ENCODE data around the gene DOCK11. TPM values are rescaled to one million over a fixed set of nuclear protein-coding genes. Genes with fewer than 3 reads are reported as not detected.

The DOCK11 gene
- total RNA-seq, 1 experiment from 2014 or later: 13.1 TPM

DNA sequence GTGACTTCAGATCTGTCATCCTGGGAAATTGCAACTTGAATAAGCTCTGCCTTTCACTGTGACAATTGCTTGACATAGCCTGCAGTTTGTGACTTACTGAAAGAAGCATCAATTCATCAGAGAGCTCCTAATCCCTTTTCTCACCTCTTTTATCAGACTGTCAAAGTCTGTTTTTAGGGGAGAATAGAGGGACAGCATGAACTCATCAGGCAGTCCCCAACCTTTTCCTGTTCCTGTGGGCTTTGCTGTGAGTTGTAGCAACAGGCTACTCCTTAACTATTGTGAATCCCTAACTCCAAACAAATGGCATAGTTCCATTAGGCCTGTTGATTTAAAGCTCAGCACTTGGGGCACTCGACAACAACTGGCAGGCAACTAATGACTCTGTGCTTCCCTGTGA, 64.9 kb downstream of the DOCK11 start (continued):
- TF ChIP-seq, protein P1, sequence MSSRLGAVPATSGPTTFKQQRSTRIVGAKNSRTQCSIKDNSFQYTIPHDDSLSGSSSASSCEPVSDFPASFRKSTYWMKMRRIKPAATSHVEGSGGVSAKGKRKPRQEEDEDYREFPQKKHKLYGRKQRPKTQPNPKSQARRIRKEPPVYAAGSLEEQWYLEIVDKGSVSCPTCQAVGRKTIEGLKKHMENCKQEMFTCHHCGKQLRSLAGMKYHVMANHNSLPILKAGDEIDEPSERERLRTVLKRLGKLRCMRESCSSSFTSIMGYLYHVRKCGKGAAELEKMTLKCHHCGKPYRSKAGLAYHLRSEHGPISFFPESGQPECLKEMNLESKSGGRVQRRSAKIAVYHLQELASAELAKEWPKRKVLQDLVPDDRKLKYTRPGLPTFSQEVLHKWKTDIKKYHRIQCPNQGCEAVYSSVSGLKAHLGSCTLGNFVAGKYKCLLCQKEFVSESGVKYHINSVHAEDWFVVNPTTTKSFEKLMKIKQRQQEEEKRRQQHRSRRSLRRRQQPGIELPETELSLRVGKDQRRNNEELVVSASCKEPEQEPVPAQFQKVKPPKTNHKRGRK (CRISPR knock-in tag; IDR thresholded peaks at IDR 0.05; ENCODE audit: borderline replicate concordance): no peak
- TF ChIP-seq, protein P2, sequence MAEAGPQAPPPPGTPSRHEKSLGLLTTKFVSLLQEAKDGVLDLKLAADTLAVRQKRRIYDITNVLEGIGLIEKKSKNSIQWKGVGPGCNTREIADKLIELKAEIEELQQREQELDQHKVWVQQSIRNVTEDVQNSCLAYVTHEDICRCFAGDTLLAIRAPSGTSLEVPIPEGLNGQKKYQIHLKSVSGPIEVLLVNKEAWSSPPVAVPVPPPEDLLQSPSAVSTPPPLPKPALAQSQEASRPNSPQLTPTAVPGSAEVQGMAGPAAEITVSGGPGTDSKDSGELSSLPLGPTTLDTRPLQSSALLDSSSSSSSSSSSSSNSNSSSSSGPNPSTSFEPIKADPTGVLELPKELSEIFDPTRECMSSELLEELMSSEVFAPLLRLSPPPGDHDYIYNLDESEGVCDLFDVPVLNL (CRISPR knock-in tag; IDR thresholded peaks at IDR 0.05; ENCODE audit: borderline replicate concordance, low read depth): no peak
- TF ChIP-seq, protein P3, sequence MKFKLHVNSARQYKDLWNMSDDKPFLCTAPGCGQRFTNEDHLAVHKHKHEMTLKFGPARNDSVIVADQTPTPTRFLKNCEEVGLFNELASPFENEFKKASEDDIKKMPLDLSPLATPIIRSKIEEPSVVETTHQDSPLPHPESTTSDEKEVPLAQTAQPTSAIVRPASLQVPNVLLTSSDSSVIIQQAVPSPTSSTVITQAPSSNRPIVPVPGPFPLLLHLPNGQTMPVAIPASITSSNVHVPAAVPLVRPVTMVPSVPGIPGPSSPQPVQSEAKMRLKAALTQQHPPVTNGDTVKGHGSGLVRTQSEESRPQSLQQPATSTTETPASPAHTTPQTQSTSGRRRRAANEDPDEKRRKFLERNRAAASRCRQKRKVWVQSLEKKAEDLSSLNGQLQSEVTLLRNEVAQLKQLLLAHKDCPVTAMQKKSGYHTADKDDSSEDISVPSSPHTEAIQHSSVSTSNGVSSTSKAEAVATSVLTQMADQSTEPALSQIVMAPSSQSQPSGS (CRISPR knock-in tag; IDR thresholded peaks at IDR 0.05; ENCODE audit: borderline replicate concordance, low read depth): no peak

DNA sequence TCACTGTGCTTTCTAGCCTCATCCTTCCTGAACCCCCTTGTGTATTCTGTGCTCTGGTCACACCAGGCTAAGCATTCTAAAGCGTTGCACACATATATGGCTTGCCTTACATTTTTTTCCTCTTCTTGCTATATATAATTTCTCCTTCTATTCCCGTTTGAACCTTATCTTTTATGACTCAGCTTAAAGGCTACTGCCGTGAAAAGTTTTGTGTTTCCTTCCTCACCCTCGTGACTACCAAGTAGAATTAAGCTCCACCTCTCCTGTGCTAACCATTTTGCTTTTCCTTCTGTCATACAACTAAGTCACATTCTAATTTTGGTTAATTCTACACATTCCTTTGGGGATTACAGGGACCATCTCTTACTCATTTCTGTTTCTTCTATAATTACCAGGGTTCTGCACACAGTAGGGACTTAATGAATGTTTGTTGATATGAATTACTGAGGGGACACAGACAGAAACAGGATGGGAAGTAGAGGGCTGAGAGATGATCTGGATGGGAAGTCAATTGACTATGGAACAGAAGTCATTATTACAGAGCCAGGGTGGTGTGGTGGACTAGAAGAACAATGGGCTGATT, 67.1 kb downstream of the DOCK11 start:
- Mint-ChIP-seq H3K27me3 (ENCODE audit: low read depth) (no peaks in the 10 kb centered on the region), H3K4me1 (peaks cover 8% of the 10 kb centered on the region), H3K27ac (no peak overlapping the region; the same call in 1 of the 2 replicates), H3K4me3 (no peak overlapping the region), H3K9me3 (no peaks in the 10 kb centered on the region), H3K36me3 (peaks cover 3% of the 10 kb centered on the region; the same call in 1 of the 2 replicates)
- no peak for ATAC-seq
- TF ChIP-seq SMAD3 (CRISPR knock-in tag; IDR thresholded peaks at IDR 0.05; ENCODE audit: borderline replicate concordance) (no peak), ELF4 (CRISPR knock-in tag; IDR thresholded peaks at IDR 0.05; ENCODE audit: low read depth) (no peak), NFYB (CRISPR knock-in tag; conservative IDR thresholded peaks at IDR 0.05; ENCODE audit: low read depth) (no peak), FOXK1 (CRISPR knock-in tag; IDR thresholded peaks at IDR 0.05) (no peak), SMAD4 (CRISPR knock-in tag; IDR thresholded peaks at IDR 0.05) (no peak), OVOL2 (CRISPR knock-in tag; IDR thresholded peaks at IDR 0.05; ENCODE audit: borderline replicate concordance) (no peak), SOX15 (CRISPR knock-in tag; IDR thresholded peaks at IDR 0.05) (no peak), ZNF396 (CRISPR knock-in tag; IDR thresholded peaks at IDR 0.05; ENCODE audit: borderline replicate concordance) (no peak)
- TF ChIP-seq, protein P3 (CRISPR knock-in tag; IDR thresholded peaks at IDR 0.05; ENCODE audit: borderline replicate concordance, low read depth): no peak
- TF ChIP-seq, protein P4, sequence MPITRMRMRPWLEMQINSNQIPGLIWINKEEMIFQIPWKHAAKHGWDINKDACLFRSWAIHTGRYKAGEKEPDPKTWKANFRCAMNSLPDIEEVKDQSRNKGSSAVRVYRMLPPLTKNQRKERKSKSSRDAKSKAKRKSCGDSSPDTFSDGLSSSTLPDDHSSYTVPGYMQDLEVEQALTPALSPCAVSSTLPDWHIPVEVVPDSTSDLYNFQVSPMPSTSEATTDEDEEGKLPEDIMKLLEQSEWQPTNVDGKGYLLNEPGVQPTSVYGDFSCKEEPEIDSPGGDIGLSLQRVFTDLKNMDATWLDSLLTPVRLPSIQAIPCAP (CRISPR knock-in tag; IDR thresholded peaks at IDR 0.05): no peak
- TF ChIP-seq, protein P5, sequence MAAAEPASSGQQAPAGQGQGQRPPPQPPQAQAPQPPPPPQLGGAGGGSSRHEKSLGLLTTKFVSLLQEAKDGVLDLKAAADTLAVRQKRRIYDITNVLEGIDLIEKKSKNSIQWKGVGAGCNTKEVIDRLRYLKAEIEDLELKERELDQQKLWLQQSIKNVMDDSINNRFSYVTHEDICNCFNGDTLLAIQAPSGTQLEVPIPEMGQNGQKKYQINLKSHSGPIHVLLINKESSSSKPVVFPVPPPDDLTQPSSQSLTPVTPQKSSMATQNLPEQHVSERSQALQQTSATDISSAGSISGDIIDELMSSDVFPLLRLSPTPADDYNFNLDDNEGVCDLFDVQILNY (CRISPR knock-in tag; IDR thresholded peaks at IDR 0.05): no peak
- TF ChIP-seq, protein P6, sequence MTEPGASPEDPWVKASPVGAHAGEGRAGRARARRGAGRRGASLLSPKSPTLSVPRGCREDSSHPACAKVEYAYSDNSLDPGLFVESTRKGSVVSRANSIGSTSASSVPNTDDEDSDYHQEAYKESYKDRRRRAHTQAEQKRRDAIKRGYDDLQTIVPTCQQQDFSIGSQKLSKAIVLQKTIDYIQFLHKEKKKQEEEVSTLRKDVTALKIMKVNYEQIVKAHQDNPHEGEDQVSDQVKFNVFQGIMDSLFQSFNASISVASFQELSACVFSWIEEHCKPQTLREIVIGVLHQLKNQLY (CRISPR knock-in tag; IDR thresholded peaks at IDR 0.05): no peak
- TF ChIP-seq, protein P7, sequence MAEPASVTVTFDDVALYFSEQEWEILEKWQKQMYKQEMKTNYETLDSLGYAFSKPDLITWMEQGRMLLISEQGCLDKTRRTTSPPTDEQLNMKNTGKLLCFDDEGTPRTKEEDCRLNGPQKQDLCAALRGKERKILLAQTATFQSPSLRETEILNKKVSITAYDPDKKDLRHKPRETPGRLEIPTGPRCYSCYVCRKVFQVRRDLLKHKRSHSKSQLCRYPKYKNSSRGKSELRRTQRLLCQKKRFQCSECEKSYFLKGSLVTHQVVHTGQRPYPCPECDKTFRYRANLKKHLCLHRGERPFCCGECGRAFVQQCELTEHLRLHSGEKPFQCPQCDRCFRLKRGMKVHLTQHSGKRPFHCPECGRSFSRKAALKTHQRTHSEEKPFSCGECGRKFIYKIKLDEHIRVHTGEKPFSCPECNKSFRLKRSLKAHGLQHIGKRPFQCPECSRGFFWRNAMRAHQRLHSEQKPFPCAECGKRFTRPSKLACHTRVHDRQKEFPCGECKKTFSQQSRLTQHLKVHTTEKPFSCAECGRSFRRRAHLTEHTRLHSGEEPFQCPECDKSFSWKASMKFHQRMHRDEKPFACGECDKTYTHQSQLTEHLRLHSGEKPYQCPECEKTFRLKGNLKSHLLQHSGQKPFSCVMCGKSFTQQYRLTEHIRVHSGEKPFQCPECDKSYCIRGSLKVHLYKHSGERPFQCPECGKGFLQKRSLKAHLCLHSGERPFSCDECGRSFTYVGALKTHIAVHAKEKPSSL (CRISPR knock-in tag; conservative IDR thresholded peaks at IDR 0.05): no peak
- TF ChIP-seq, protein P8, sequence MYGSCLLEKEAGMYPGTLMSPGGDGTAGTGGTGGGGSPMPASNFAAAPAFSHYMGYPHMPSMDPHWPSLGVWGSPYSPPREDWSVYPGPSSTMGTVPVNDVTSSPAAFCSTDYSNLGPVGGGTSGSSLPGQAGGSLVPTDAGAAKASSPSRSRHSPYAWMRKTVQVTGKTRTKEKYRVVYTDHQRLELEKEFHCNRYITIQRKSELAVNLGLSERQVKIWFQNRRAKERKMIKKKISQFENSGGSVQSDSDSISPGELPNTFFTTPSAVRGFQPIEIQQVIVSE (CRISPR knock-in tag; IDR thresholded peaks at IDR 0.05; ENCODE audit: borderline replicate concordance): no peak
- ChIA-PET POLR2A (no interaction called here), CTCF (no interaction called here)
- DNase-seq (ENCODE audit: low spot score): no peak
